HG02588 (cell line): ENCODE data around the gene MAPK10.
"Not testable (repeated sequence)": the region's sequence is repeated elsewhere in the genome, so short reads cannot be mapped to it uniquely, and the experiment has no call there.

Source experiments
- ATAC-seq: cut with Tn5 transposase; IDR thresholded peaks from one replicate; pipeline ENCODE4 v1.9.1; 2021; ENCODE audit warnings: mild to moderate bottlenecking, moderate library complexity; ENCODE audit not compliant: unreplicated experiment

Gene MAPK10

GRCh38 chr4:85994576-85994975, 365.3 kb downstream of the MAPK10 start:
- no peak for ATAC-seq

- no peak for ATAC-seq
These were observed 366.2 kb downstream of the MAPK10 start for GRCh38 chr4:85993641-85994040.

DNA sequence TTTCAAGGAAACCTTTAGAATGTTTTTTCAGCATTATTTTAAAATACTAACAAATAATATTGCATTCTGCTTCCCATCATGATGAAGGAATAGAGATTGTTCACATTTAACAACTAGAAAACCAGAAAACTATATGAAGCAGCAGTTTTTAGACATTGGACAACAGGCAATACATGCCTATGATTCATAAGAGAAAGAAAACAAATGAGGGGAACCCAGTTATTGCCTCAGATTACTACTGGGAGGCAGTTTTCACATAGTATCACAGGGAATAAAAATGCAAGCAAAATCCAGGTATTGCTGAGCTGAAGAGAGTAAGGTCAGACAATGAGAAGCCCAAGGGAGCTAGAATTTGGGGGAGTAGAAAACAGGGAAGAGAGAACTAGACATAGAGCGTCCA, 373.6 kb downstream of the MAPK10 start:
- ATAC-seq = no peak

DNA sequence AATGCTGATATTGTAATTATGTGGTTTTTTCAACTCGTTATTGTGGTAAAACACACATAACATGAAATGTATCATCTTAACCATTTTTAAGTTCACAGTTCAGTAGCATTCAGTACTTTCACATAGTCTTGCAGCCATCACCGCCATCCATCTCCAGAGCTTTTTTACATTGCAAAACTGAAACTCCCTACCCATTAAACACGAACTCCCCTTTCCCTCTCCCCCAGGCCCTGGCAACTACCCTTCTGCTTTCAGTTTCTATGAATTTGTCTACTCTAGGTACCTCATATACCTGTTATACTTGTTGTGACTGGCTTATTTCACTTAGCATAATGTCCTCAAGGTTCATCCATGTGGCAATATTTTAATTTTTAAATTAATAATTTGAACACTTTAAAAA, 380.6 kb downstream of the MAPK10 start:
- peak; percentile 99 for ATAC-seq

- no peak for ATAC-seq
These were observed 389.3 kb downstream of the MAPK10 start for GRCh38 chr4:85970535-85970934.

GRCh38 chr4:85968945-85969819, 390.7 kb downstream of the MAPK10 start:
- peak; percentile 51 for ATAC-seq

- no peak for ATAC-seq
These were observed 392.0 kb downstream of the MAPK10 start for GRCh38 chr4:85967872-85968271.

GRCh38 chr4:85966373-85966772, 393.5 kb downstream of the MAPK10 start:
- ATAC-seq = no peak

GRCh38 chr4:85965529-85965928, 394.3 kb downstream of the MAPK10 start:
- ATAC-seq = no peak

DNA sequence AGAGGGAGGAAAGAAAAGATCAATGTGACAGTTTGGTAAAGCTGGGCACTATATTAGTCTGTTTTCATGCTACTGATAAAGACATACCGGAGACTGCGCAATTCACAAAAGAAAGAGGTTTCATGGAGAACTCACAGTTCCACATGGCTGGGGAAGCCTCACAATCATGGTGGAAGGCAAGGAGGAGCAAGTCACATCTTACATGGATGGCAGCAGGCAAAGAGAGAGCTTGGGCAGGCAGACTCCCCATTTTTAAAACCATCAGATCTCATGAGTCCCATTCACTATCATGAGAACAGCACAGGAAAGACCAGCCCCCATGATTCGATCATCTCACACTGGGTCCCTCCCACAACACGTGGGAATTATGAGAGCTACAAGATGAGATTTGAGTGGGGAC, 394.8 kb downstream of the MAPK10 start:
- not testable (repeated sequence) for ATAC-seq

GRCh38 chr4:85964298-85964697, 395.6 kb downstream of the MAPK10 start:
- ATAC-seq = no peak

- no peak for ATAC-seq
These were observed 396.6 kb downstream of the MAPK10 start for GRCh38 chr4:85963231-85963630.

GRCh38 chr4:85961887-85962286, 398.0 kb downstream of the MAPK10 start:
- ATAC-seq = no peak

DNA sequence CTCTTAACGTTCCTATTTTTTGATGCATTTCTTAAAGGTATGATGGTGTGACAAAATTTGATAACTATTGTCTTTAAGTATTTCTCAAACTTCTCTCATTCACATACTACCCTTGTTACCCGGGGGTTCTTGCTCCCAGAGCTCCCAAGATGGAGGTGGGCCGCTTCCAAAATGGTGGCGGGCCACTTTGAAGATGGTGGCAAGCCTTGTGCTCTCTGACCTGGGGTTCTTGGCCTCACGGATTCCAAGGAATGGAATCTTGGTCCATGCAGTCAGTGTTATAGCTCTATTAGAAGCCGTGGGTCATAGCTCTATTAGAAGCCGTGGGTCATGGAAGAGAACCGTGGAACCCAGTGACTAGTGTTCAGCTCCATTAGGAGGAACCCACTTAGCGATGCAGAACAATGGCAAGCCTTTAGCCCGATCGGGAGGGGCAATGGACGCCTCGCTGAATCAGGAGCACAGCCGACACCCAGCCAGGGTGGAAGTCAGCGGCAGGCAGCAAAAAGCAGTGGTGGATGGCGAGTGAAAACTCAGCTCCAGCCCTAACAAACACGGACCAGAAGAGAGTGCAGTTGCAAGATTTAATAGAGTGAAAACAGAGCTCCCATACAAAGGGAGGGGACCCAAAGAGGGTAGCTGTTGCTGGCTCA, 403.4 kb downstream of the MAPK10 start:
- ATAC-seq = no peak

DNA sequence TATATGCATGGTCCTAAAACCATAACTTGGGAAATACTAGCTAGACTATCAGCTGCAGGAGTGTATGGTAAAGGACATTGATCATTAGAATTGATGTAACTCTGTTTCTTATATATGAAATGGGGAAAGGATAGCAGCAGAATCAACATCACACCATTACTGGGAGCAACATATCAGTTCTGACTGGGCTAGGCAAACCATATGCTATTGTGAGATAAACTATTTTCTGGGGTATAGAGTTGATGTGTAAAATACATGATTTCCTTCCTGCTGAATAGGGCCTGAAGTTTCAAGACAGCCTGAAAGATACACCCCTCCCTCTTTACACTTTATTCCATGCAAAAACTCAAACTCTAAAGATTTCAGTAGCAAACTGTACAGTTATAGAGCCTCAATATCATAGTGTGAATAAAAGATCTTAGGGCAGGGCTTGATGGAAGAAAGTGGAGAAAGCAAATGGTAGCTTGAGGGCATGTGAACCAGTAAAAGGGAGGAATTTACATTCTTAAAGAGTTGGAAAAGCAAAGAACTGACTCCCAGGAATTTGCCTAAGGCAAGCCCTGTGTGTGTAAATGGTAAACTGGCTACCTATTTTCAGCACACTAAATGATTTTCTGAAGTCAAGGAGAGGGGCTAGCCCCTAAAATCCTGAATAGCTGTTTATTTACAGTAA, 404.1 kb downstream of the MAPK10 start:
- ATAC-seq = no peak

GRCh38 chr4:85953651-85954018, 406.2 kb downstream of the MAPK10 start:
- no peak for ATAC-seq

GRCh38 chr4:85952972-85953650, 406.7 kb downstream of the MAPK10 start:
- ATAC-seq = no peak

- no peak for ATAC-seq
These were observed 407.3 kb downstream of the MAPK10 start for GRCh38 chr4:85952528-85952927.

DNA sequence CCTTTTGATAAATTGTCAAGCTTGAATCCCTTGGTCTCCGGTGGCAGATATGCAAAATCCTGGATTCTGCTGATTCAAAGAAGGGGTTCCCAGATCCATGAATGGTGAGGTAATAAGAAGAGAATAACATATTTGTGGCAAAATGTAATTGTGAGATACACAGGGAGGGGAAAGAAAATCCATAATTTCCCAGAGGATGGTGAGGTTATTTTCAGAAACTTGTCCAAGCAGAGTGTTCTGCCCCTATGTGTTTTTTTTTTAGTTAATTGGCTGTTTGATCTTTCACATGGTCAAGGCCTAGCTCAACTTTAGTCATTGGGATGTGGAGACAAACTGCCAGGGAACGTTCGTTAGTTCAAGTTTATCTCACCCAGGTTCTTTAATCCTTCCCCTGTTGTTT, 408.8 kb downstream of the MAPK10 start:
- no peak for ATAC-seq

DNA sequence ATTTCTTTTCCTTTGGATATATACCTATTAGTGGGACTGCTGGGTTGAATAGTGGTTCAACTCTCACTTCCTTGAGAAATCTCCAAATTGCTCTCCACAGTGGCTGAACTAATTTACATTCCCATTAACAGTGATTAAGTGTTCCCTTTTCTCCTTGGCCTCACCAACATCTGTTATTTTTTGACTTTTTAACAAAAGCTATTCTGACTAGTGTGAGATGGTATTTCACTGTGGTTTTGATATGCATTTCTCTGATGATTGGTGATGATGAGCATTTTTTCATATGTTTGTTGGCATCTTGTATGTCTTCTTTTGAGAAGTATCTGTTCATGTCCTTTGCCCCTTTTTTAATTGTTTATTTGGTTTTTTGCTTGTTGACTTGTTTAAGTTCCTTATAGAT, 413.0 kb downstream of the MAPK10 start:
- no peak for ATAC-seq

- ATAC-seq = no peak
These were observed 417.7 kb downstream of the MAPK10 start for GRCh38 chr4:85942107-85942506.
